CD4-positive, alpha-beta T cell treated with Interleukin-10 for 1 hour (primary cell): ENCODE measurements around the gene NKPD1.
A peak's percentile ranks its signal among the peaks of the same experiment; 100 is the strongest.
"Not testable (repeated sequence)": the region's sequence is repeated elsewhere in the genome, so short reads cannot be mapped to it uniquely, and the experiment has no call there.

Experiments
- DNase-seq: peaks from one replicate; pipeline ENCODE4 v3.0.0-alpha.2; 2020

The NKPD1 gene

DNA sequence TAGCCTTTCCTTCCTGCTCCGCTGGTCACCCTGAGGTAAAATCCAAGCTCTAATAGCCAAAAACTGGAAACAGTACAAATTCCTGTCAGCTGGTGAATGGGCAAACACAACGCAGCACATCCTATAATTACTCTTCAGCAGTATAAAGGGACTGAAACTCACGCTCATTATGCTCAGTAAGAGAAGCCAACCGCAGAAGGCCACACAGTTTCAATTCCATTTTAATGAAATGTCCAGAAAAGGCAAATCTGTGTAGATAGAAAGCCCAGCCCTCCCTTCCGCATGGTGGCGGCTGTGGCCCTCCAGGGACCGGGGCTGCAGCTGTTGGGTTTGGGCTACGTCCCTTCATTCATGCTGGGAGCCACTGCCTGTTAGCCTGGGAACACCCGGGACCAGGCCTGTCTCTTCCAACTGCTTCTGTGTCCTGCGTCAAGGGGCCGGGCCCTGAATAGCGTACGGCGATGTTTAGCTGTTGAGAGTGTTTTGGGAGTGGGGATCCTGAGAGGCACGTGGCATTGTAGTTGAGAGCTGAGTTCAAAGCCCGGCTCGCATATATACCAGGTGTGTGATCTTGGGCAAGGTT is 23.5 kb downstream of the NKPD1 start:
- no peak for DNase-seq

DNA sequence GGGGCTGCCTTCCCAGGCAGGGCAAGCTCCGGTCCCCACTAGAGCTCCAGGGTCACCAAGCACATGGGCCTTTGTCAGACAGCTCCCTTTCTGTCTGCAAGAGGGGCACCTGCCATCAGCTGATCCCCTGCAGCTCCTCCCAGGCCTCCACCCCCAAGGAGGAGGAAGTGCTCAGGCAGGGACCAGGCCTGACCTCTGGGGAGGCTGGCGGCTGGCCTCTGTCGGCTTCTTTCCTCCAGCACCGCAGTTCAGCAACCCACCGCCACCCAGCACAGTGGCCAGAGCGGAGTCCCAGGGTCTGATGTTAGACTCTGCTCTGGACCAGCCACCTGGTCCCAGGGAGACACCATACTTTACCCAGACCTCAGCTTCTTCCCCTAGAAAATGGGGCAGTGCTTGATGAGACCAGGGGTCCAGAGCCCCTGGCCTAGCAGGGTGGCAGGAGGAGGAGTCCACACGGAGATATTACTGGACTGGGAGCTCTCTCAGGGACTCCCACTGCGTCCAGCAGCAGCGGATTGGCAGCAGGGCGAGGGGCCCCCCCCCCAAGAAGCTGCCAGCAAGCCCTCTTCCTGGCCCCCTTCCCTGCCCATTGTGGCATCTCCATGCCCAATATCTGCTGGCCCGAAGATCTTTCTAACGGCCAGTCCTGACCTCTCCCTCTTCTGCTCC is 24.1 kb downstream of the NKPD1 start:
- DNase-seq, result no peak

DNA sequence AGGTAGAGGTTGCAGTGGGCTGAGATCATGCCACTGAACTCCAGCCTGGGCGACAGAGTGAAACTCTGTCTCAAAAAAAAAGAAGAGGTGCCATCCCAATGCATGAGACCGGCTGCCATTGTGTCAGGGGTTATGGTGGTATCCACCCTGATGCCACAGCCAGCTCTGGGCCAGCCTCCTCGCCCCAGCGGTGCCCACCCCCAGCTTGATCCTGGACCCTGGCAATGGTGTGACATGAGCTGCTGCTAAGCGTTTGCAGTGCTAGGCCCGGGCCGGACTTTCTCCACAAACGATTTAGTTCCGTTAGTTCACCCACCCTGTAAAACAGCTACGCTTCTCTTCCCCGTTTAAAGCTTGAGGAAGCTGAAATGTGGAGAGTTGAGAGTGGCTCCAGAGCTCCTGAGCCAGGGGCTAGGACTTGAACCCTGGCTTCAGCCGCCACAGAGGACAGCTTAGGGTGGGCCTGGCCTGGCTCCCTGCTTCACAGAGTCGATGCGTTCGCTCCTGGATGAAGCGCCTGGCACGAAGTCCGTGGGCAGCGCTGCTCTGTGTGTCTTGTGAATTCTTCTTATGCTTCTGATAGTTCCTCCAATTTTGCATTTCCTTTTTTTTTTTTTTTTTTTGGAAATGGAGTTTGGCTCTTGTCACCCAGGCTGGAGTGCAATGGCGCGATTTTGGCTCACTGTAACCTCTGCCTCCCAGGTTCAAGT is 25.5 kb downstream of the NKPD1 start:
- no peak for DNase-seq

DNA sequence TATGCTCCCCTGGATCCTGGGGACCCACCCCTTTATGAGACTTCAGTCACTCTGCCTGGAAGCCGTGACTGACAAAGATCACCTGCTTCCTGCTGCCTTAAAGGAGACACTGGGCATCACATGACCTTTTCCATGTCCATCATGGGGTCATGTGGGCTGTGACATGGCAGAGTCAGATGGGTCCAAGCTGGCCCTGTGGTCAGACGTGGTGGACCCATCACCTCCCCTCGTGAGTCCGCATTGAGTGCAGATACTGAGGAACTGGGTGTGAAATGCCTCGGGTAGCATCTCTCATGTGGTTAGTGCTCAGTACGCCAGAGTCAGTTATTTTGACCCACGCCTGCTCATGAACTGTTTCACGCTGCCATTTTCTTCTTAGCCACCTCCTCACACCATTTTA is 27.1 kb downstream of the NKPD1 start:
- no peak for DNase-seq

GRCh38 chr19:45130888-45131615 is 29.7 kb downstream of the NKPD1 start:
- no peak for DNase-seq

DNA sequence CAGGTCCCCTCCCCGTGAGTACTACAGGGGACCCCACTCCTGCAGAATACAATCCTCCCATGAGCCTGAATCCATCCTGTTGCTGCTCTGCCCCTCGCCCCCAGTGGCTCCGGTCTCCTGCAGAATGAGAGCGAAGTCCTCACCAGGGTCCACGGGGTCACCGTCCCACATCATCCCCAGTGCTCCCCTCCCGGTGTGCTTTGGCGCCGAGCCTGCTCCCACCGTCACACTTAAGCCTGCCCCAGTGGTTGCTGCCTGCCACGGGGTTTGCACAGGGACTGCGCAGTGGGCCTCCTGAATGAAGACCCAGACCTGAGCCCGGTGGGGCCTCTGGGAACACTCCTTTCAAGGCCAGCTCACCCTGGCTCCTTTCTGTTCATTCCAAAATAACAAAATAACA is 30.5 kb downstream of the NKPD1 start:
- no peak for DNase-seq

- DNase-seq, result no peak
Measured at GRCh38 chr19:45128806-45129205, 32.0 kb downstream of the NKPD1 start.

DNA sequence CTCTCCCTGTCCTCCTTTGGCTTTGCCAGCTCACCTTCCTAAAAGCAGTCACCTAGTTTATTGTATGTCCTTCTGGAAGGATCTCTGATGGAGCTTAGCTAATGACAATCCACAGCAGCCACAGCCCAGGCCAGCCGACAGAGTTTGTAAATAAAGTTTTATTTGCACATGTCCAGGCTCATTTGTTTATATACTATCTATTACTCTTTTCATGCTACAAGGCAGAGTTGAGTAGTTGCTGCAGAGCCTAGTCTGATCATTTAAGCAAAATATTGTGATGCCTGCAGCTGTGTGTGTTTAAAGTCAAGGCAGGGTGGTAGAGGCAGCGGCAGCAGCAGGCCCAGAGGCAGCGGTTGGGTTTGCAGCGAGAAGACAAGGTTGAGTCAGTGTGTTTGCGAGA is 32.6 kb downstream of the NKPD1 start:
- DNase-seq, result no peak

DNA sequence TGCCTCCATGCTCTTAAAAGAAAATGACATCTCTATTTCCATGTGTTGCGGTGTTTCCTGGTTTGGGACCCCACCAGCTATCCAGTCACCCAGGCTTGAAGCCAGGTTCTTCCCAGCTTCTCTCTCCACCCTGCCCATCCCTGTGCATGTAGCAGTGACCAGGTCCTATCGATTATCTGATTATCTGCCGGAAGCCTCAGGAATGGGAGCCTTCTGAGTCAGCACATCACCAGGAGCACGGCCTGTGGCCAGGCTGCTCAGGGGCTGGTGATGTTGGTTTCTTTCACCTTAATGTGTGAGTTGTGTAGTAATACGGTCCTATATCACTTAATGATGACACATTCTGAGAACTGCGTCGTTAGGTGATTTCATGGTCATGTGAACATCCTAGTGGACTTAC is 34.1 kb downstream of the NKPD1 start:
- no peak for DNase-seq

GRCh38 chr19:45125975-45126493 is 34.7 kb downstream of the NKPD1 start:
- peak; percentile 72 for DNase-seq

GRCh38 chr19:45125360-45125759 is 35.4 kb downstream of the NKPD1 start:
- no peak for DNase-seq

DNA sequence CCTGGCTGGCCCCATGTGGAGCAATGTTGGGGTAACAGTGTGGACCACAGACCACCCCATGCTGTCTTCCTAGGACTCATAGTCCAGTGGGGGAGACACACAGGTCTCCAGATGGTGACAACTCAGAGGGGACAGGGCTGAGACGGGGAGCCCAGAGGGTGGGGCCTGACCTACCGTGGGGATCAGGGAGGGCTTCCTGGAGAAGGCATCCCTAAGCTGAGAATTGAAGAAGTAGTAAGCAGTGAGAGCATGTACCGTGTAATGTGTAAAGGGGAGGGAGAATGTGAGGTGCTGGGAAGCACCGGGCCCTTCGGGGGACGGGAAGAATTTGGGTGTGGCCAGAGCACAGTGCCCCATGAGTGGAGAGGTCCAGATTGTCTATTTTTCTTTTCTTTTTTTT is 36.8 kb downstream of the NKPD1 start:
- no peak for DNase-seq

DNA sequence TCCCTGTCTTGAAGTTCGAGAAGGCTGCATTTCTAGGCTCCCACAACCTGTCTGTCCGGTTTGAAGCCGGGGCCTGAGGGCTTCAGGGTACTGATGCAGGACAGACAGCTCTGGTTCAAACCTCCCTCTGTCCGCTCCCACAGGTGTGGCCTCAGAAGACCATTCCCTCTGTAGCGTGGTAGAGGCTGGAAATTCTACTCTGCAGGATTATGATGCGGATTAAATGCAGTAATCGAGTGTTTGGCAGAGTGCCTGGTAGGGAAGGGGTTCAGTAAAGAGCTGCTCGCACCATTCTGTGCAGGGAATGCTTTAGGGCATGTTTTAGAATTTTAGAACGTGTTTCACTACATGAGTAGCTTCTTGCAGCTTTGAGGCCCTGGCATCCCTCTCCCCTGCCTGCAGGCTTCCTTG is 37.3 kb downstream of the NKPD1 start:
- no peak for DNase-seq

GRCh38 chr19:45122832-45123231 is 38.0 kb downstream of the NKPD1 start:
- no peak for DNase-seq

DNA sequence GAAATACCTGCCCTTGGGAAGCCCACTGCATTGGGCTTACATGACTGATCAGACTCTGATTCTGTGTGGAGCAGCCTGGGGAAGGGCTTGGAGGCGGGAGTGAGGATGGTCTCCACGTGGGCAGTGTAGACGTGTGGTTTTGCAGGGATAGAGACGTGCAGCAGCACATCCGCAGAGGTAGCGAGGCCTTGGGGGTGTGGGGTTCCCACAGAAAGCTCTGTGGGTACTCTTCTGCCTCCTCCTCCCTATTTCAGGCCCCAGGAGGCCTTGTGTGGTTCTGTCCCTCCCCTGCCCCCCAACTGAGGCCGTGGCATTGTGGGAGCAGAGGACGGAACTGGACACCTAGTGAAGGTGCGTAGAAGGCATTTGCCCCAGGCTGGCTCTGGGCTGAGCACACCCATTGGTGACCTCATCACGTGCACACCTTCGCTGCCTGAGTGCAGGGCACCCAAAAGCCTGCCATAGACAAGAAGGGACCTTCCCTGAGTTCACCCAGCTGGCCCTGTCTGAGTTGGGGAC is 38.9 kb downstream of the NKPD1 start:
- DNase-seq, result no peak

DNA sequence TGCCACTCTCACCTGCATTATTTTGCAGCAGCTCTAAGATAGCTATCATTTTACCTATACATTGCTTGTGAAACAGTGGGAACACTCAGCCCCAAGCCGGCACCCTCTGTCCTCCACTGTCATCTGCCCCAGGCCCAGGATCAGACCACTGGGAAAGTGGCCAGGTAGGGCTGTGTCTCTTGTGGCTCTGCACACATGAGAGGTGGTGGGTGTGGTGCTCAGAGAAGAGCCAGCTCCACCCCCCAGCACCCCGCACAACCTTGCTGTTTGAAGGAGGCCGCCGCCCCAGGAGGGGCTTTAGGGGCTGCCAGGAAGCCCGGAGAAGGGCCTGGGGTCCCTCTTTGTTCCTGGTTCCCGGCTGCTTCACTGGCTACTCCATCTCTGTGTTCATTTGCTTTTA is 41.2 kb downstream of the NKPD1 start:
- DNase-seq, result no peak

GRCh38 chr19:45118591-45119355 is 42.0 kb downstream of the NKPD1 start:
- not testable (repeated sequence) for DNase-seq

DNA sequence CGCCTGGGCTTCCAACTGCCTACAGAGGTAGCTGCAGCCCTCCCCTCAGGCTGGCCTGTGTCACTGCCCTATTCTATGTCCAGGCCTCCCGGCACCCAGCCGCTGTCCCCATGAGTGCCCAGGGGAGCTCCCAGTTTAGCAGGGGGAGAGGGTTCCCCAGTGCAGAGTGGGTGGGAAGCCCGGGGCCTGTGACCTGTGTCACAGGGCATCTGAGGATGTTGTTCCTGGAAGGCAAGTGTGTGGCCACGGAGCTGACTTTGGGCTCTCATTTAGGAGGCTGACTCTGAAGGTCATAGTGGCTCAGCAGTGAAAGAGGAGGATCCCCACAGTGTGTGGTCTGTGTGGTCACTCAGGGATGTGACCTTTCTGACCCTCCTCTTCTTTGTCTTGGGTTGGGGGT is 42.7 kb downstream of the NKPD1 start:
- no peak for DNase-seq

GRCh38 chr19:45117671-45118070 is 43.1 kb downstream of the NKPD1 start:
- DNase-seq, result no peak

DNA sequence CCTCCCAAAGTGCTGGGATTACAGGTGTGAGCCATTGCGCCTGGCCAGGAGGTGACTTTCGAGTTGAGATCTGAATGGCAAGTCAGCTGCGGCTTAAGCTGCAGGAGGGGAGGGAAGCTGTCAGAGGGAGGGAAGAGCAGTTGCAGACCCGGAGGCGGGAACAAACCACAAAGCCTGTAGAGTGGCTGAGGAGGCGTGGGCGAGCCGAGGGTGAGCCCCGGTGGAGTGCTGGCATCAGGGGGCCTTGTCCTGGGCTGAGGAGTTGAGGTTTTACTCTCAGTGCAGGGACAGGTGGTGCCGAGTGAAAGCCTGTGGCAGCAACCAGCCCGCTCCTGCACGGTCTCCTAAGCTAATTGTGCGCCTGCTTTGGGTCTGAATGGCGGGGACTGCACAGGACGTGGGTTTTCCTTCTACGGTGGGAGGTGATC is 43.6 kb downstream of the NKPD1 start:
- peak; percentile 35 for DNase-seq

DNA sequence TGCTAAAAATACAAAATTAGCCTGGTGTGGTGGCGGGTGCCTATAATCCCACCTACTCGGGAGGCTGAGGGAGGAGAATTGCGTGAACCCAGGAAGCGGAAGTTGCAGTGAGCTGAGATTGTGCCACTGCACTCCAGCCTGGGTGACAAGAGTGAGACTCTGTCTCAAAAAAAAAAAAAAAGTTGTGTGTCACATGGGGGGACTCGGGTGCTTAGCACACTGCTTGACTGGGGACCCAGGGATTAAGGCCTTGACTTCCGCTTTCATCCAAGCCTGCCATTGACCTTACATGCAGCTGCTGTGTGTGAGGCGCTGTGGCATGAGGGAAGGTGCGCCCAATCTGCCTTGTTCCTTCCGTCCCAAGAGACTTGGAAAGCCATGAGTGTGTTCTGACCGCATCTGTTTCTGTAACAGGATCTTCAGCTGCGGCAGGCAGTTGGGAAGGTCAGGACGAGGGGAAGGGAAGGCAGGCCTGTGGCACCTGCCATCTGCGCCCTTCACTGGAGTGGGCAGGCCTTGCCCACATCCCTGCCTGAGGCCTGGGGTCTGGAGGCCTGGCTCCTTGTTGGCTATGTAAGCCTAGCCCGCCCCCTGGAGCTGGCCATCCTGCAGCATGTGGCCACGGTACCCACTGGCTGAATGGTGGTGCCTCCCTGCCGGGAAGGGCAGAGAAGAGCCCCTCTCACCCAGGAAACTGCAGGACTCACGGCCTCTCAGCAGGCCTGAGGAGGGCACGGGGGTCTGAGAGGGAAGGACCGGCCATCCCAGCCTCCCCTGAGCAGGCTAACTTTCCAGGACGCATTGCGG is 44.8 kb downstream of the NKPD1 start:
- no peak for DNase-seq

DNA sequence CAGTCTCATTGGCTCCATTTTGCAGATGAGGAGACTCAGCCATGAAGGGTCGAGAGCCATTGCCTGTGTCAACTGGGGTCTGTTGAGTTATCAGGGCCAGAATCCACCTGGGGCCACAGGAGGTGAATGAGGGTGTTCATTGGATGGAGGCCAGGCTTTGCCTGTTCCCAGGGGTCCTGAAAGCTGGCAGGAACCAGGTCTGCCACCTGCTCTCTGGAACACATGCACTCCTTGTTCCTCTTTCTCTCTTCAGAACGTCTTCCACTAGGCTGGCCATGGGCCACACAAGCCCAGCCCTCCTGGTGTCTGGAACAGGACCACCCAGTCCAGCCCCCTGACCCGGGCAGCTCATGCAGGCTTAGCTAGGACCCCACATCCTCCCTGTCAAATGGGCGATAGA is 46.7 kb downstream of the NKPD1 start:
- DNase-seq, result no peak
